GM12801 (cell line): ENCODE results near the gene EBF3.

Experiments
- TF ChIP-seq, protein P1 (sequence below): IDR thresholded peaks from one replicate; pipeline ENCODE4 v1.5.1; 2011; ENCODE audit warnings: control low read depth; ENCODE audit not compliant: insufficient read length; ENCODE audit errors: extremely low read depth

The EBF3 gene

DNA sequence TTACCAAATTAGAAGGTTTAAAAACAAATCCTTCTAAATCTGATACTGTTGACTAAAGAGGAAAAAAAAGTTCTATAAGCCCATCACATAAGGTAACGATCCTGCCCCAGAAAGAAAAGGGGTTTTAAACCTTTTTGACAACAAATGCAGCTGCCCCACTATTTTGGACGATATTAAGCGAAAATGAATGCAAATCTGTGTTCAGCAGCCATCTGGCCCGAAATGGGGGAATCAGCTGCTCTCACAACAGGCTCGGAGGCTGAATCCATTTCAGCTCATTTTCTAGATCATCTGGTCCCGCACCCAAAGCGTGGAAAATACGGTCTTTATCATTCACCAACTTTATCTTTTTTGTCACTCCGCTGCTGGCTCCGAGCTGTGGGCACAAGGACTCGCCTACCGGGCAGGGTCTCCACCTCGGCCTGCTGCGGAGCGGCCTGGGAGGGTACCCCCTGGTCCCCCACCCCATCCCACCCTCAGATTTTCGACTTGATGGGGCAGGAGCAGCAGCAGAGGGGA, 2.4 kb upstream of the EBF3 start:
- TF ChIP-seq, protein P1, sequence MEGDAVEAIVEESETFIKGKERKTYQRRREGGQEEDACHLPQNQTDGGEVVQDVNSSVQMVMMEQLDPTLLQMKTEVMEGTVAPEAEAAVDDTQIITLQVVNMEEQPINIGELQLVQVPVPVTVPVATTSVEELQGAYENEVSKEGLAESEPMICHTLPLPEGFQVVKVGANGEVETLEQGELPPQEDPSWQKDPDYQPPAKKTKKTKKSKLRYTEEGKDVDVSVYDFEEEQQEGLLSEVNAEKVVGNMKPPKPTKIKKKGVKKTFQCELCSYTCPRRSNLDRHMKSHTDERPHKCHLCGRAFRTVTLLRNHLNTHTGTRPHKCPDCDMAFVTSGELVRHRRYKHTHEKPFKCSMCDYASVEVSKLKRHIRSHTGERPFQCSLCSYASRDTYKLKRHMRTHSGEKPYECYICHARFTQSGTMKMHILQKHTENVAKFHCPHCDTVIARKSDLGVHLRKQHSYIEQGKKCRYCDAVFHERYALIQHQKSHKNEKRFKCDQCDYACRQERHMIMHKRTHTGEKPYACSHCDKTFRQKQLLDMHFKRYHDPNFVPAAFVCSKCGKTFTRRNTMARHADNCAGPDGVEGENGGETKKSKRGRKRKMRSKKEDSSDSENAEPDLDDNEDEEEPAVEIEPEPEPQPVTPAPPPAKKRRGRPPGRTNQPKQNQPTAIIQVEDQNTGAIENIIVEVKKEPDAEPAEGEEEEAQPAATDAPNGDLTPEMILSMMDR, result no peak

DNA sequence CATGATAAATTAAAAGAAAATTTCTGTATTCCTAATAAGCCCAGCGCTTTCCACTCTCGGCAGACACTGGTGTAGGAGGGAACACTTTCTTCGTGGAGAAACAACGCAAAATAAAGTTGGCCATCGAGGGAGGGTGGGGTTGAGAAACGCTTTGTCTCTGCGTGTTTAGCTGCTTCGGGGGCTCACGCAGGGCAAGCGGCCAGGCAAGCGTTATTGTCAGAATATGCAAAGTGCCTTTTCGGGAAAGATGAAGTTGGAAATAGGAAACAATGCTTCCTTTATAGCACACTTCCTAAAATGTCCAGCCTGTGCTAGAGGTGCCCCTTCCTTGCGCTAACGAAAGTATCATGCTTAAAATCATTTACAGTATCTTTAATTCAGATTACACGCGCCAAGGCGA, 1.9 kb upstream of the EBF3 start:
- TF ChIP-seq, protein P1, result no peak

DNA sequence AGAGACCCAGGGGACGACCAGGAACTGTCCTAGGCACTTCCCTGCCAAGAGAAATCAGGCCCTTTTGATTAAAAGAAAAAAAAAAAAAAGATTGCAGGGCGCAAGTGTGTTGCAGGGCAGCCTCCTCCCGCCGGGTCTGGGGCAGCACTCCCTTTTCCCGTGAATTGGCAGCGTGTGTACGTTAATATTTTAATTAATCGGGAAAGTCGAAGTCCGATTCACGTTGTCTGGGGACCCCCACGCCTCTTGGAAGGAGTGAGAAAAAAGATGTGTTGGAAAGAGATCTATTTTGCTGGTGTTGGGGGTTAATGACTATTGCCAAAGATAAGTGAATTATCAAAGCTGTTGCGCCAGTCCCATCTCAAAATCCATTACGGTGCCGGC, 1.3 kb upstream of the EBF3 start:
- TF ChIP-seq, protein P1, result no peak

DNA sequence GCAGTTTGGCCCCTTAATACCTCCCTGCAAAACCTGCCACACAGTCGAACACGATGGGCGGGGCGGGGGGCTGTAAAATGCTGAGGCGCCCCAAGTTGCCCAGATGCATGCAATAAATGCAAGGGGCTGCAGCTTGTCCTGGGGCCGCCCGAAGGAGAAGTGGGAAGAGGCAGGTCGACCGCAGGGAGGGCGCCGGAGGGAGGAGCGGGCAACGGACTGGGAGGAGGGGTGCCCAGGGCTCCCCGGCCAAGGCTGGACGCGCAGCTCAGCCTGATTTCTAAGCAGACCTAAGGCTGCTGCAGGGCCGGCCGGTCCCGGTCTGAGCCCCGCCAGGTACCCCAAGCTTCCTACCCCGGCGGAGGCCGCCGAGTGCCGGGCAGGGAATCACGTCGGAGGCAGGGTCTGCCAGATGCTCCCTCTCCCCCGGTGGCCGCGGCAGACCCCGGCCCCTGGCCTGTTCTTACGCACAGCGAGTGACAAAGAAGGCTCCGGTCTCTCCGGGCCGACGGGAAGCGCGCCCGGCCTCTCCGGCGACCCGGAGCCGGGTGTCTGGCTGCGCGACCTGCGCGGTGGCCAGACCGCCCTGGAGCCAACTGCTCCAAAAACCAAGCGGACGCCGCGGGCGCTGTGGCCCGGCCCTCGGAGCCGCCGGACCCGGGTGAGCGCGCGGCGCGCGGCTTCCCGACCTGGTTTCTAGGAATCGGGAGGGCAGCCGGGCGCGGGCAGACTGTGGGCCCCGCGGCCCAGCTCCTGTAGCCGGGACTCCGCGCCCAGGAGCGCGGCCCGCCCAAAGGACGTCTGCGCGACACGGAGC, 744 bp upstream of the EBF3 start:
- TF ChIP-seq, protein P1, result no peak

DNA sequence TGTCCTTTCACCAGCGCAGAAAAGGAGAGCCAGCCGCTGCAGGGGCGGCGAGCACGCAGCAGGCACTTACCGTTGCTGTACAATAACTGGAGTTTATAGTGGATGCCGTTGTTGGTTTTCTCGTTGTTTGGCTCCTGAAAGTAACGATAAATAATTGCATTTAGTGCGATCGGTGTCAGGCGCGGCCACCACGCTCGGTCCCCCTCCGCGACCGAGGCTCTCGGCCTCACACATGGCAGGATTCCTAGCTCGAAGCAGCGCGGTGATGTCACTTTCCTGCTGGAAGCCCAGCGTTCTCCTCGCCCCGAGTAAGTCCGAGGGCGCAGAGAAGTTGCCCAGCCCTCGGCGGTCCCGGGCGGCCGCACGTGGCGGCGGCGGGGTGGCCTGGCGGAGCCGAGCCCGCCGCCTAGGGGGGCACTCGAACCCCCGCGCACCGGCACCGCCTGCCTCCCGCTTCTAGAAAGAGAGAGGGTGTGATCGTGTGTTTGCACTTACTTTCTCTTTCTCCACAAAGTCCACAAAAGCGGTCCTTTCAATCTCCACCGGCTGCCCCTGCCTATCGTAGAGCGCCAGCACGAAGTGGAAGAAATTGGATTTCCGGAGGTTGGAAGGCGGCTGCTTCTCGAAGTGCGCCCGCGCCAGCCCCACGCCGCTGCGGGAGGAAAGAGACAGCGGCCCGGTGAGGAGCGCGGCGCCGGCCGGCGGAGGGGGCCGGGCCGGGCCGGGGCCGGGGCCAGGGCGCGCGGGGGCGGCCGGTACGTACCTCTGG, 1.0 kb downstream of the EBF3 start:
- TF ChIP-seq, protein P1, result no peak

DNA sequence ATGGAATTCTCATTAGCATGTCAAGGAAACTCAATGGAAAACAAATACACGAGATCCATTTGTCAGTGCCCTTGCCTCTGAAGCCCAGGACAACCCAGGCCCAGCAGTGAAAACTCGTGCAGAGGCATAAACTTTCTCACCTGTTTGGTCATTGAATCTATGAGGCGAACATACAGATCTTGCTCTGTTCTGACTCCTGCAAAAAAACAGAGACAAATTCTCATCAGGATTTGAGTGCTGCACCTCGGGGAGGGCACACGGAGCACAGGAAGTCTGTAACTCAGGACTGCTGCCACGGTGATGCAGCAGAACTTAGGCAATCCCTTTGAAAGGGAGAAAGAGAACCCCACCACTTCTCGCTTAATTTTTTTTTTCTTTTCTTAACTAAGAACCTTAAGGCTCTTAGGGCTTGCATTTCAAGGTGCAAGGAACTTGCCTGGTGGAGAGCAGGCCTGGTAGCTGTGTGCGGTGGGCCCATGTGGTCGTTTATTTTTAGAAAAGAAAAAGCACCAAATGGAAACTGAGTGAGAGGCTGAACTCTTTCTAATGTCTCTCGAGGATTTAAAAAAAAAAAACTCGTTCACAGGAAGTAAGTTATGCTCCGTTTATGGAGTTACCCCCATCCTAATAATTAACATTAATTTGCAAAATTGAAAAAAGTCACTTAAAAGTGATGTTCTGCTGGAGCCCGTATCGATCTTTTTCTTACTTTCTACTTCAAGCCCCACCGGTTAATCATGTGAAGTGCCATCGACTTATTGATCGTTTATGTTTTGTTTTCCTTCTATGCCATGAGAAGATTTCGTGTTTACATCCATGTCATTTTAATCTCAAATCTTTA, 1.8 kb downstream of the EBF3 start:
- TF ChIP-seq, protein P1, result no peak
